ENCODE measurements around the gene CRAT. TPM values are rescaled to one million over a fixed set of nuclear protein-coding genes. Genes with fewer than 3 reads are reported as not detected.

The CRAT gene
- total and polyA plus RNA-seq, 5 experiments from 2014 or later, result 10.7 to 15.5 (median 11.3) TPM

GRCh38 chr9:129108083-129108804 is 2.3 kb downstream of the CRAT start:
- H3K27ac Mint-ChIP-seq, result peak overlapping the region in 1 of 10 donors; percentile 62
- no peaks in the 10 kb centered on the region for H3K9me3 Mint-ChIP-seq
- POLR2A ChIA-PET, result interaction anchor here (0.7 kb wide), 1 partner anchor 10 kb away, joined by 4 read pairs; no protein-coding TSS in a partner anchor
- ATAC-seq (no peak), DNase-seq (no peak)
- H3K36me3 Mint-ChIP-seq, result peaks cover 0 to 2% (median 0%) of the 10 kb centered on the region in 3 donors
- peak overlapping the region in 8 of 10 donors; percentile 48 to 97 (median 74) for H3K4me3 Mint-ChIP-seq
- H3K27me3 Mint-ChIP-seq, result no peaks in the 10 kb centered on the region
- peaks cover 9 to 25% (median 19%) of the 10 kb centered on the region in 4 donors for H3K4me1 Mint-ChIP-seq

GRCh38 chr9:129107651-129108050 is 2.9 kb downstream of the CRAT start:
- DNase-seq, result no peak
- H3K36me3 Mint-ChIP-seq, result peaks cover 0 to 2% (median 0%) of the 10 kb centered on the region in 3 donors
- peak overlapping the region in 1 of 10 donors; percentile 12 for H3K27ac Mint-ChIP-seq

GRCh38 chr9:129105857-129106694 is 4.5 kb downstream of the CRAT start:
- peak overlapping the region in 1 of 10 donors; percentile 14 for H3K27ac Mint-ChIP-seq
- ATAC-seq, result no peak

More at GRCh38 chr9:129107651-129108050, 2.9 kb downstream of the CRAT start:
- no peak for ATAC-seq
- Mint-ChIP-seq H3K4me1 (peaks cover 9 to 25% (median 17%) of the 10 kb centered on the region in 4 donors), H3K4me3 (peak overlapping the region in 1 of 10 donors; percentile 26), H3K27me3 (no peaks in the 10 kb centered on the region), H3K9me3 (no peaks in the 10 kb centered on the region)
- POLR2A ChIA-PET, result no interaction called here

GRCh38 chr9:129104051-129104450 is 6.5 kb downstream of the CRAT start:
- ATAC-seq (no peak), DNase-seq (no peak)
- Mint-ChIP-seq H3K4me3 (no peak overlapping the region), H3K27me3 (no peaks in the 10 kb centered on the region), H3K36me3 (peaks cover 0 to 2% (median 2%) of the 10 kb centered on the region in 3 donors), H3K9me3 (no peaks in the 10 kb centered on the region), H3K4me1 (peaks cover 0 to 10% (median 3%) of the 10 kb centered on the region in 4 donors), H3K27ac (peak overlapping the region in 1 of 10 donors; percentile 57)
- POLR2A ChIA-PET, result interaction anchor here (0.7 to 1.5 kb wide), 2 partner anchors 9 to 22 kb away, joined by 3 read pairs; no protein-coding TSS in a partner anchor

More at GRCh38 chr9:129105857-129106694, 4.5 kb downstream of the CRAT start:
- Mint-ChIP-seq H3K27me3 (no peaks in the 10 kb centered on the region), H3K9me3 (no peaks in the 10 kb centered on the region), H3K36me3 (peaks cover 0 to 2% (median 0%) of the 10 kb centered on the region in 3 donors), H3K4me1 (peaks cover 7 to 18% (median 11%) of the 10 kb centered on the region in 4 donors), H3K4me3 (no peak overlapping the region)
- POLR2A ChIA-PET, result no interaction called here
- no peak for DNase-seq

- Mint-ChIP-seq H3K4me1 (peaks cover 0 to 5% (median under 1%) of the 10 kb centered on the region in 4 donors), H3K4me3 (no peak overlapping the region)
- POLR2A ChIA-PET, result interaction anchor here (0.6 kb wide), 1 partner anchor 23 kb away, joined by 3 read pairs; the partner anchor contains the start of gene DOLPP1
Measured at GRCh38 chr9:129103595-129103965, 7.0 kb downstream of the CRAT start.

GRCh38 chr9:129102791-129103594 is 7.6 kb downstream of the CRAT start:
- H3K27ac Mint-ChIP-seq, result peak overlapping the region in 1 of 10 donors; percentile 57
- H3K4me1 Mint-ChIP-seq, result peaks cover 0 to 1% (median 0%) of the 10 kb centered on the region in 4 donors
- DNase-seq (no peak), ATAC-seq (no peak)
- H3K36me3 Mint-ChIP-seq, result peaks cover 0 to 4% (median 2%) of the 10 kb centered on the region in 3 donors
- no peaks in the 10 kb centered on the region for H3K9me3 Mint-ChIP-seq
- H3K27me3 Mint-ChIP-seq, result no peaks in the 10 kb centered on the region
- POLR2A ChIA-PET, result interaction anchor here (0.5 to 0.6 kb wide), 3 partner anchors 22 to 967 kb away, joined by 3 to 4 read pairs (median 4); partner anchors contain the start of gene DOLPP1
- no peak overlapping the region for H3K4me3 Mint-ChIP-seq

More at GRCh38 chr9:129103595-129103965, 7.0 kb downstream of the CRAT start:
- Mint-ChIP-seq H3K27me3 (no peaks in the 10 kb centered on the region), H3K27ac (peak overlapping the region in 2 of 10 donors; percentile 15 to 57), H3K9me3 (no peaks in the 10 kb centered on the region), H3K36me3 (peaks cover 0 to 2% (median 2%) of the 10 kb centered on the region in 3 donors)
- ATAC-seq, result no peak
- DNase-seq, result no peak

GRCh38 chr9:129102095-129102525 is 8.5 kb downstream of the CRAT start:
- H3K4me3 Mint-ChIP-seq, result no peak overlapping the region
- peaks cover 0 to 1% (median 0%) of the 10 kb centered on the region in 4 donors for H3K4me1 Mint-ChIP-seq
- peaks cover 0 to 4% (median 0%) of the 10 kb centered on the region in 3 donors for H3K36me3 Mint-ChIP-seq
- ATAC-seq (no peak), DNase-seq (no peak)
- POLR2A ChIA-PET, result interaction anchor here (0.5 kb wide), 1 partner anchor 69 kb away, joined by 4 read pairs; no protein-coding TSS in a partner anchor
- no peaks in the 10 kb centered on the region for H3K27me3 Mint-ChIP-seq
- H3K9me3 Mint-ChIP-seq, result no peaks in the 10 kb centered on the region
- no peak overlapping the region for H3K27ac Mint-ChIP-seq

- no peak for DNase-seq
- H3K27ac Mint-ChIP-seq, result no peak overlapping the region
- H3K27me3 Mint-ChIP-seq, result no peaks in the 10 kb centered on the region
- H3K9me3 Mint-ChIP-seq, result no peaks in the 10 kb centered on the region
- POLR2A ChIA-PET, result no interaction called here
- no peak overlapping the region for H3K4me3 Mint-ChIP-seq
- H3K4me1 Mint-ChIP-seq, result peaks cover 0 to 3% (median 0%) of the 10 kb centered on the region in 4 donors
- H3K36me3 Mint-ChIP-seq, result peaks cover 0 to 4% (median 0%) of the 10 kb centered on the region in 3 donors
- ATAC-seq, result no peak
Measured at GRCh38 chr9:129101279-129101678, 9.3 kb downstream of the CRAT start.

- H3K27ac Mint-ChIP-seq, result no peak overlapping the region
- H3K4me3 Mint-ChIP-seq, result no peak overlapping the region
- ATAC-seq, result no peak
- no peak for DNase-seq
- H3K9me3 Mint-ChIP-seq, result no peaks in the 10 kb centered on the region
- peaks cover 0 to 3% (median 0%) of the 10 kb centered on the region in 4 donors for H3K4me1 Mint-ChIP-seq
- H3K36me3 Mint-ChIP-seq, result peaks cover 0 to 4% (median 0%) of the 10 kb centered on the region in 3 donors
- no peaks in the 10 kb centered on the region for H3K27me3 Mint-ChIP-seq
- POLR2A ChIA-PET, result no interaction called here
Measured at GRCh38 chr9:129100383-129101169, 10.0 kb downstream of the CRAT start.

GRCh38 chr9:129098328-129098727 is 12.3 kb downstream of the CRAT start:
- POLR2A ChIA-PET, result interaction anchor here (1.5 kb wide), 1 partner anchor 11 kb away, joined by 5 read pairs; no protein-coding TSS in a partner anchor
- Mint-ChIP-seq H3K36me3 (peaks cover 0 to 4% (median 0%) of the 10 kb centered on the region in 3 donors), H3K4me1 (peaks cover 0 to 5% (median 0%) of the 10 kb centered on the region in 4 donors), H3K9me3 (no peaks in the 10 kb centered on the region), H3K4me3 (no peak overlapping the region), H3K27me3 (no peaks in the 10 kb centered on the region), H3K27ac (peak overlapping the region in 1 of 10 donors; percentile 71)
- DNase-seq (no peak), ATAC-seq (no peak)

- no peaks in the 10 kb centered on the region for H3K9me3 Mint-ChIP-seq
- H3K27me3 Mint-ChIP-seq, result no peaks in the 10 kb centered on the region
- no peak overlapping the region for H3K27ac Mint-ChIP-seq
- peaks cover 0 to 5% (median 0%) of the 10 kb centered on the region in 4 donors for H3K4me1 Mint-ChIP-seq
- no peak for ATAC-seq
- no peak overlapping the region for H3K4me3 Mint-ChIP-seq
- no peak for DNase-seq
- peaks cover 0 to 4% (median 0%) of the 10 kb centered on the region in 3 donors for H3K36me3 Mint-ChIP-seq
- POLR2A ChIA-PET, result interaction anchor here (1.0 to 1.5 kb wide), 2 partner anchors 10 to 12 kb away, joined by 3 to 5 read pairs; no protein-coding TSS in a partner anchor
Measured at GRCh38 chr9:129097671-129098306, 12.8 kb downstream of the CRAT start.

Data from naive thymus-derived CD8-positive, alpha-beta T cell (primary cell).